ENCODE results near the gene WWP2. TPM values are rescaled to one million over a fixed set of nuclear protein-coding genes. Genes with fewer than 3 reads are reported as not detected.

Gene WWP2
- polyA plus RNA-seq, 1 donor from 2014 or later = 11.9 TPM

- Histone ChIP-seq H3K9ac (ENCODE audit: low read length) (no peak overlapping the region), H2AFZ (ENCODE audit: low read depth, low read length) (no peak overlapping the region), H3K27me3 (ENCODE audit: insufficient read depth, low read depth, low read length) (no peaks in the 10 kb centered on the region), H3K9me2 (ENCODE audit: insufficient read depth, low read length) (no peaks in the 10 kb centered on the region), H3K79me2 (replicated peaks; ENCODE audit: insufficient read depth, low read length) (no peaks in the 10 kb centered on the region), H3K4me3 (ENCODE audit: low read length) (no peak overlapping the region), H3K9me3 (ENCODE audit: low read length) (no peaks in the 10 kb centered on the region), H3K36me3 (ENCODE audit: insufficient read depth, low read length) (no peaks in the 10 kb centered on the region), H3K27ac (ENCODE audit: low read length) (no peak overlapping the region), H3K4me2 (ENCODE audit: low read length) (no peak overlapping the region), H4K20me1 (ENCODE audit: insufficient read depth) (no peaks in the 10 kb centered on the region), H3F3A (ENCODE audit: insufficient read depth, low read length, poor library complexity, severe bottlenecking) (no peaks in the 10 kb centered on the region)
- TF ChIP-seq EP300 (conservative IDR thresholded peaks at IDR 0.05; ENCODE audit: poor library complexity, severe bottlenecking) (no peak), RAD21 (conservative IDR thresholded peaks at IDR 0.05) (no peak)
Measured at GRCh38 chr16:69904495-69905170, 142.5 kb downstream of the WWP2 start.

- Histone ChIP-seq H3K4me3 (ENCODE audit: low read length) (no peak overlapping the region), H3F3A (ENCODE audit: insufficient read depth, low read length, poor library complexity, severe bottlenecking) (no peaks in the 10 kb centered on the region), H3K27me3 (ENCODE audit: insufficient read depth, low read depth, low read length) (no peaks in the 10 kb centered on the region), H3K36me3 (ENCODE audit: insufficient read depth, low read length) (no peaks in the 10 kb centered on the region), H2AFZ (ENCODE audit: low read depth, low read length) (no peak overlapping the region), H3K79me2 (replicated peaks; ENCODE audit: insufficient read depth, low read length) (no peaks in the 10 kb centered on the region), H4K20me1 (ENCODE audit: insufficient read depth) (no peaks in the 10 kb centered on the region), H3K4me2 (ENCODE audit: low read length) (no peak overlapping the region), H3K9ac (ENCODE audit: low read length) (no peak overlapping the region), H3K9me2 (ENCODE audit: insufficient read depth, low read length) (no peaks in the 10 kb centered on the region), H3K27ac (ENCODE audit: low read length) (no peak overlapping the region), H3K9me3 (ENCODE audit: low read length) (no peaks in the 10 kb centered on the region)
- TF ChIP-seq RAD21 (conservative IDR thresholded peaks at IDR 0.05) (no peak), REST (IDR thresholded peaks at IDR 0.05; ENCODE audit: borderline replicate concordance) (no peak), EZH2 (IDR thresholded peaks at IDR 0.05; ENCODE audit: borderline replicate concordance, insufficient read depth, low read length, poor library complexity, severe bottlenecking) (no peak), MXI1 (conservative IDR thresholded peaks at IDR 0.05; ENCODE audit: poor library complexity, severe bottlenecking) (no peak), CTCF (IDR thresholded peaks at IDR 0.05; ENCODE audit: poor library complexity, severe bottlenecking) (no peak), POLR2AphosphoS5 (IDR thresholded peaks at IDR 0.05) (no peak)
Measured at GRCh38 chr16:69905171-69905555, 143.0 kb downstream of the WWP2 start.

GRCh38 chr16:69906838-69907401 lies 144.8 kb downstream of the WWP2 start:
- H3K27me3 ChIP-seq (ENCODE audit: insufficient read depth, low read depth, low read length) = no peaks in the 10 kb centered on the region
- H3K79me2 ChIP-seq (replicated peaks; ENCODE audit: insufficient read depth, low read length) = no peaks in the 10 kb centered on the region
- TF ChIP-seq SMC3 (conservative IDR thresholded peaks at IDR 0.05; ENCODE audit: poor library complexity) (no peak), MXI1 (conservative IDR thresholded peaks at IDR 0.05; ENCODE audit: poor library complexity, severe bottlenecking) (no peak), RAD21 (conservative IDR thresholded peaks at IDR 0.05) (no peak)
- no peak overlapping the region for H3K9ac ChIP-seq (ENCODE audit: low read length)
- H3K27ac ChIP-seq (ENCODE audit: low read length) = no peak overlapping the region
- H3K9me2 ChIP-seq (ENCODE audit: insufficient read depth, low read length) = no peaks in the 10 kb centered on the region
- no peaks in the 10 kb centered on the region for H3F3A ChIP-seq (ENCODE audit: insufficient read depth, low read length, poor library complexity, severe bottlenecking)
- H2AFZ ChIP-seq (ENCODE audit: low read depth, low read length) = no peak overlapping the region
- H3K36me3 ChIP-seq (ENCODE audit: insufficient read depth, low read length) = no peaks in the 10 kb centered on the region
- no peak overlapping the region for H3K4me2 ChIP-seq (ENCODE audit: low read length)
- H3K9me3 ChIP-seq (ENCODE audit: low read length) = no peaks in the 10 kb centered on the region
- H4K20me1 ChIP-seq (ENCODE audit: insufficient read depth) = no peaks in the 10 kb centered on the region
- H3K4me3 ChIP-seq (ENCODE audit: low read length) = no peak overlapping the region
